GM12878 (cell line): ENCODE results near the gene MROH8. TPM values are rescaled to one million over a fixed set of nuclear protein-coding genes. Genes with fewer than 3 reads are reported as not detected.

Source experiments
- ATAC-seq: fragments of 200-7000 bp; cut with Tn5 transposase; 3 replicates; pipeline ENCODE4 v1.9.1; 2020; ENCODE audit warnings: mild to moderate bottlenecking, moderate library complexity
- BruUV-seq: library from RNA; stranded (reverse); fragments of 400-500 nt; replicated peaks from 2 replicates; lab custom pipeline; 2021; lab: Mats Ljungman, UMichigan
- CTCF ChIA-PET: fragments of 300-600 bp; sonication (Branson Sonifier 250); formaldehyde crosslinking; extraction: SDS; loops from one replicate; lab custom pipeline; 2021; ENCODE audit warnings: inconsistent platforms; lab: Yijun Ruan, JAX
- POLR2A ChIA-PET: fragments of 350-600 bp; formaldehyde crosslinking; extraction: SDS; loops from one replicate; lab custom pipeline; 2021; ENCODE audit warnings: inconsistent platforms; lab: Charles Lee
- RAD21 ChIA-PET: fragments of 300-600 bp; sonication (Branson Sonifier 250); formaldehyde crosslinking; loops from one replicate; lab custom pipeline; 2023; ENCODE audit warnings: antibody characterized with exemption; ENCODE audit not compliant: unreplicated experiment; lab: Charles Lee
- SMC1A ChIA-PET: fragments of 300-600 bp; sonication (Branson Sonifier 250); formaldehyde crosslinking; loops from one replicate; lab custom pipeline; 2023; ENCODE audit not compliant: unreplicated experiment, uncharacterized antibody; lab: Charles Lee
- DNase-seq: peaks from one replicate; pipeline ENCODE4 v3.0.0-alpha.2; 2011; ENCODE audit warnings: low read depth, low spot score
- FAIRE-seq: peaks from 3 replicates; lab custom pipeline; 2011; peaks lifted over from hg19 to GRCh38; lab: Jason Lieb, UNC
- H2AFZ ChIP-seq: 2 replicates; pipeline ENCODE4 v1.6.0; 2011; ENCODE audit warnings: low read depth, low read length, control low read depth; ENCODE audit not compliant: control insufficient read depth
- H3K27ac ChIP-seq: 2 replicates; pipeline ENCODE4 v1.5.1; 2011; ENCODE audit warnings: control low read depth; ENCODE audit not compliant: control insufficient read depth, insufficient read depth
- H3K27me3 ChIP-seq, 2 experiments: replicated peaks in 1 of 2; 2 replicates each; pipeline versions ENCODE4 v1.6.0 to v1.6.1; 2011; ENCODE audit warnings: low read length in 1 of 2; ENCODE audit not compliant: control insufficient read depth in 2 of 2, insufficient read depth in 2 of 2
- H3K36me3 ChIP-seq, 2 experiments: 2 replicates each; pipeline ENCODE4 v1.5.1; 2011; ENCODE audit warnings: low read length in 1 of 2; ENCODE audit not compliant: control insufficient read depth in 2 of 2, insufficient read depth in 2 of 2
- H3K4me1 ChIP-seq: 2 replicates; pipeline ENCODE4 v1.6.1; 2011; ENCODE audit warnings: mild to moderate bottlenecking, low read length, moderate library complexity, mixed read lengths; ENCODE audit not compliant: control insufficient read depth, insufficient read depth
- H3K4me2 ChIP-seq: 2 replicates; pipeline ENCODE4 v1.6.0; 2011; ENCODE audit warnings: control low read depth; ENCODE audit not compliant: control insufficient read depth, insufficient read depth
- H3K4me3 ChIP-seq: fragments of 200-600 bp; sonication (generic); 2 replicates; pipeline ENCODE4 v1.5.1; 2016
- H3K79me2 ChIP-seq: 2 replicates; pipeline ENCODE4 v1.6.0; 2011; ENCODE audit warnings: low read length; ENCODE audit not compliant: control insufficient read depth, insufficient read depth
- H3K9ac ChIP-seq: 2 replicates; pipeline ENCODE4 v1.8.0; 2011; ENCODE audit warnings: low read length, control low read depth, mixed read lengths; ENCODE audit not compliant: control insufficient read depth, insufficient read depth
- H3K9me3 ChIP-seq: replicated peaks from 3 replicates; pipeline ENCODE4 v1.5.1; 2011; ENCODE audit warnings: mild to moderate bottlenecking, low read length; ENCODE audit not compliant: control insufficient read depth, insufficient read depth
- H4K20me1 ChIP-seq: 2 replicates; pipeline ENCODE4 v1.6.0; 2011; ENCODE audit not compliant: control insufficient read depth, insufficient read depth
- BHLHE40 ChIP-seq, 2 experiments: fragments of 450-650 bp in 1 of 2; IDR thresholded peaks; 2 replicates each; pipeline ENCODE4 v1.6.1; 2011 to 2017; ENCODE audit warnings: low read depth in 2 of 2, borderline replicate concordance in 1 of 2, improper control_type of control experiment in 1 of 2, low read length in 1 of 2, mild to moderate bottlenecking in 1 of 2
- CHD1 ChIP-seq: IDR thresholded peaks from 2 replicates; pipeline ENCODE4 v1.6.1; 2012; ENCODE audit warnings: low read depth, low read length, improper control_type of control experiment
- EED ChIP-seq: sonication (generic); IDR thresholded peaks from 2 replicates; pipeline ENCODE4 v1.6.1; 2016; ENCODE audit warnings: antibody characterized with exemption, low read depth
- FOXM1 ChIP-seq: IDR thresholded peaks from 2 replicates; pipeline ENCODE4 v1.6.1; 2012; ENCODE audit warnings: low read depth, mild to moderate bottlenecking, inconsistent platforms, low read length, moderate library complexity
- GABPA ChIP-seq: IDR thresholded peaks from 2 replicates; pipeline ENCODE4 v1.6.1; 2014; ENCODE audit warnings: antibody characterized with exemption, low read depth, mild to moderate bottlenecking, inconsistent platforms
- HDGF ChIP-seq: fragments of 450-650 bp; IDR thresholded peaks from 2 replicates; pipeline ENCODE4 v1.6.1; 2016; ENCODE audit warnings: antibody characterized with exemption
- JUND ChIP-seq: IDR thresholded peaks from 2 replicates; pipeline ENCODE4 v1.6.1; 2012; ENCODE audit warnings: low read depth, mild to moderate bottlenecking, low read length, improper control_type of control experiment, moderate library complexity
- NFYB ChIP-seq: IDR thresholded peaks from 2 replicates; pipeline ENCODE4 v1.6.1; 2011; ENCODE audit warnings: low read depth, mild to moderate bottlenecking, low read length, improper control_type of control experiment, moderate library complexity; ENCODE audit not compliant: insufficient read depth
- PML ChIP-seq: IDR thresholded peaks from 2 replicates; pipeline ENCODE4 v1.6.1; 2012; ENCODE audit warnings: low read length, inconsistent platforms
- RAD51 ChIP-seq: fragments of 450-650 bp; IDR thresholded peaks from 2 replicates; pipeline ENCODE4 v1.6.1; 2016; ENCODE audit warnings: moderate library complexity, mild to moderate bottlenecking, inconsistent platforms
- SP1 ChIP-seq: IDR thresholded peaks from one replicate; pipeline ENCODE4 v1.6.1; 2011; ENCODE audit warnings: low read depth, low read length
- STAT3 ChIP-seq: IDR thresholded peaks from 2 replicates; pipeline ENCODE4 v1.6.1; 2011; ENCODE audit warnings: low read depth, low read length, improper control_type of control experiment
- ZBED1 ChIP-seq: IDR thresholded peaks from 2 replicates; pipeline ENCODE4 v1.6.1; 2016; ENCODE audit warnings: borderline replicate concordance
- WGBS: methylation state at CpG from one replicate; pipeline ENCODE4 v1.1.6; 2016; ENCODE audit warnings: low lambda C conversion rate; ENCODE audit not compliant: insufficient replicate concordance, insufficient coverage; ENCODE audit errors: missing lambda C conversion rate; 5-methylcytosine and 5-hydroxymethylcytosine counted together
- in situ Hi-C: fragments of 300-500 bp; cut with MboI; formaldehyde crosslinking; loops from 9 replicates; pipeline ENCODE4 v1.14.3; 2018; ENCODE audit warnings: mixed read lengths
- intact Hi-C: fragments of 100-400 bp; cut with micrococcal nuclease; formaldehyde crosslinking; loops from one replicate; pipeline ENCODE4 v1.14.2; 2022; ENCODE audit not compliant: unreplicated experiment
- polyA plus RNA-seq, 11 experiments: library from polyadenylated mRNA; depleted of rRNA in 4 of 11; unstranded in 6 of 11; stranded (reverse) in 5 of 11; fragments of >200 nt; fragmentation: Nextera tagmentation in 4 of 11; fragmentation: Illumina TruSeq in 1 of 11; extraction: Ambion mirVana in 4 of 11; extraction: Trizol in 1 of 11; gene quantifications; 1 replicate in 1 of 11; 2 replicates in 10 of 11; pipeline versions ENCODE4 v1.2.1 to v1.2.3, GENCODE V29; 2011 to 2016; ENCODE audit warnings: inconsistent platforms in 2 of 11, missing spikeins in 2 of 11, low read depth in 1 of 11
- total RNA-seq, 4 experiments: library from RNA; depleted of rRNA in 3 of 4; stranded (reverse); fragments of >200 nt in 3 of 4; fragmentation: Illumina TruSeq in 1 of 4; extraction: Trizol in 1 of 4; gene quantifications; 2 replicates each; pipeline versions ENCODE4 v1.2.1 to v1.2.3, GENCODE V29; 2013 to 2021
- TF ChIP-seq, protein P1 (sequence below): IDR thresholded peaks from 2 replicates; pipeline ENCODE4 v1.6.1; 2011; ENCODE audit warnings: mild to moderate bottlenecking, low read depth, low read length, moderate library complexity; ENCODE audit not compliant: insufficient replicate concordance
- TF ChIP-seq, protein P2 (sequence below): IDR thresholded peaks from 2 replicates; pipeline ENCODE4 v1.6.1; 2012; ENCODE audit warnings: low read depth, low read length, improper control_type of control experiment
- TF ChIP-seq, protein P3 (sequence below): fragments of 450-650 bp; IDR thresholded peaks from 2 replicates; pipeline ENCODE4 v1.6.1; 2017; ENCODE audit warnings: mild to moderate bottlenecking
- TF ChIP-seq, protein P4 (sequence below): fragments of 450-650 bp; IDR thresholded peaks from 2 replicates; pipeline ENCODE4 v1.6.1; 2017; ENCODE audit warnings: mild to moderate bottlenecking, low read depth, inconsistent platforms; ENCODE audit not compliant: poor library complexity, severe bottlenecking

The MROH8 gene
- total and polyA plus RNA-seq, 10 of the 15 experiments (the other 5 are each of a cell fraction or from before 2014, with no cell fraction given) = 0.16 to 2.8 (median 1.8) TPM

DNA sequence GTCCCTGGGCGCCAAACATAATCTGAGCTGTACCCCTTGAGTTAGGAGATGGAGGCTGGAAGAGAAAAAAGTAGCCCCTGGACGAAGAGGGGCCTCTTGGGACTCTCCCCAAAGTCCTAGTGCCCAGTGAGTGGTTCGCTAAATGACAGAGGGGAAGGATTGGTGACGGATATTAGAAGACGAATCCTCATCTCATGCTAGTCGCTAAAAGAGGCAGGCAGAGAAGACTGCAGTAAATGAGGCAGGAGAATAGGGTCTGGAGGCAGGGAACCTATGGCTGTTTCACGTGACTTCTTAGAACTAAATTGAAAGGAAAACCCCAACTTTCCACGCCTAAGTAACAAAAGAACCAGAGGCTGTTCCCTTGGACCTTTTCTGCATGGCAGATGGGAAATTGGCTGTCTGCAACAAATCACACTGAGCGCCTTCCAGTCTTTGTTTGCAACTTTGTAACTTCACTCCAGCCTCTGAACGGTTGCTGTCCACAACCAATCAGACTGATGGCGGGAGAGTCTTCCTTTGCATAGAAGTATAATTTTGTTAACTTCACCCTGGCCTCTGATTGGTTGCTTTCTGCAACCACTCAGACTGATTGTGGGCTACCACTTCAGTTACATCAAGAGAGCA lies 82.8 kb downstream of the MROH8 start:
- 21% methylated on average over 11 of the region's 11 CpGs for WGBS
- ChIA-PET CTCF (interaction anchor here (1.3 kb wide), 1 partner anchor 82 kb away, joined by 4 read pairs; the partner anchor contains the start of genes MROH8 and RPN2), POLR2A (interaction anchor here (0.5 to 3.9 kb wide), 2 partner anchors 13 to 82 kb away, joined by 4 to 17 read pairs; partner anchors contain the start of genes MROH8 and RPN2), SMC1A (interaction anchor here (1.0 to 1.2 kb wide), 2 partner anchors 25 to 82 kb away, joined by 3 read pairs; partner anchors contain the start of gene RPN2), RAD21 (interaction anchor here (1.4 kb wide), 1 partner anchor 11 kb away, joined by 3 read pairs; no protein-coding TSS in a partner anchor)
- no peaks in the 10 kb centered on the region for H3K36me3 ChIP-seq
- FAIRE-seq = no peak
- no peaks in the 10 kb centered on the region for H4K20me1 ChIP-seq
- DNase-seq = no peak
- in situ Hi-C loops (no loop called here), intact Hi-C loops (loop anchor here (5.0 to 10.0 kb wide), 3 partner anchors 54 to 1352 kb away; partner anchors contain the start of genes MROH8, RBM39 and RPN2)
- no peaks in the 10 kb centered on the region for H3K27me3 ChIP-seq
- TF ChIP-seq EED = no peak; the same call in 1 of the 2 replicates
- no peak for TF ChIP-seq FOXM1
- no peak for TF ChIP-seq PML
- no peak for TF ChIP-seq SP1
- TF ChIP-seq, protein P1, sequence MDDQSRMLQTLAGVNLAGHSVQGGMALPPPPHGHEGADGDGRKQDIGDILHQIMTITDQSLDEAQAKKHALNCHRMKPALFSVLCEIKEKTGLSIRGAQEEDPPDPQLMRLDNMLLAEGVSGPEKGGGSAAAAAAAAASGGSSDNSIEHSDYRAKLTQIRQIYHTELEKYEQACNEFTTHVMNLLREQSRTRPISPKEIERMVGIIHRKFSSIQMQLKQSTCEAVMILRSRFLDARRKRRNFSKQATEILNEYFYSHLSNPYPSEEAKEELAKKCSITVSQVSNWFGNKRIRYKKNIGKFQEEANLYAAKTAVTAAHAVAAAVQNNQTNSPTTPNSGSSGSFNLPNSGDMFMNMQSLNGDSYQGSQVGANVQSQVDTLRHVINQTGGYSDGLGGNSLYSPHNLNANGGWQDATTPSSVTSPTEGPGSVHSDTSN = no peak
- TF ChIP-seq, protein P2, sequence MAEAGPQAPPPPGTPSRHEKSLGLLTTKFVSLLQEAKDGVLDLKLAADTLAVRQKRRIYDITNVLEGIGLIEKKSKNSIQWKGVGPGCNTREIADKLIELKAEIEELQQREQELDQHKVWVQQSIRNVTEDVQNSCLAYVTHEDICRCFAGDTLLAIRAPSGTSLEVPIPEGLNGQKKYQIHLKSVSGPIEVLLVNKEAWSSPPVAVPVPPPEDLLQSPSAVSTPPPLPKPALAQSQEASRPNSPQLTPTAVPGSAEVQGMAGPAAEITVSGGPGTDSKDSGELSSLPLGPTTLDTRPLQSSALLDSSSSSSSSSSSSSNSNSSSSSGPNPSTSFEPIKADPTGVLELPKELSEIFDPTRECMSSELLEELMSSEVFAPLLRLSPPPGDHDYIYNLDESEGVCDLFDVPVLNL = peak; percentile 59; the same call in 1 of the 2 replicates
- 0 out of 2 replicates have a peak, but pooled peaks have one; percentile 67 for TF ChIP-seq HDGF
- TF ChIP-seq GABPA = no peak
- peak; percentile 47; the same call in 1 of the 2 replicates for TF ChIP-seq RAD51
- peak; percentile 70 for TF ChIP-seq NFYB
- TF ChIP-seq BHLHE40 (IDR thresholded peaks at IDR 0.05; ENCODE audit: borderline replicate concordance in 1 of 2, low read depth in 2 of 2, low read length in 1 of 2) = peak; percentile 26 to 42; a peak in 2 of 4 replicates
- no peak for TF ChIP-seq JUND
- TF ChIP-seq, protein P3, sequence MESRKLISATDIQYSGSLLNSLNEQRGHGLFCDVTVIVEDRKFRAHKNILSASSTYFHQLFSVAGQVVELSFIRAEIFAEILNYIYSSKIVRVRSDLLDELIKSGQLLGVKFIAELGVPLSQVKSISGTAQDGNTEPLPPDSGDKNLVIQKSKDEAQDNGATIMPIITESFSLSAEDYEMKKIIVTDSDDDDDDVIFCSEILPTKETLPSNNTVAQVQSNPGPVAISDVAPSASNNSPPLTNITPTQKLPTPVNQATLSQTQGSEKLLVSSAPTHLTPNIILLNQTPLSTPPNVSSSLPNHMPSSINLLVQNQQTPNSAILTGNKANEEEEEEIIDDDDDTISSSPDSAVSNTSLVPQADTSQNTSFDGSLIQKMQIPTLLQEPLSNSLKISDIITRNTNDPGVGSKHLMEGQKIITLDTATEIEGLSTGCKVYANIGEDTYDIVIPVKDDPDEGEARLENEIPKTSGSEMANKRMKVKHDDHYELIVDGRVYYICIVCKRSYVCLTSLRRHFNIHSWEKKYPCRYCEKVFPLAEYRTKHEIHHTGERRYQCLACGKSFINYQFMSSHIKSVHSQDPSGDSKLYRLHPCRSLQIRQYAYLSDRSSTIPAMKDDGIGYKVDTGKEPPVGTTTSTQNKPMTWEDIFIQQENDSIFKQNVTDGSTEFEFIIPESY = 0 out of 2 replicates have a peak, but pooled peaks have one; percentile 6
- TF ChIP-seq, protein P4, sequence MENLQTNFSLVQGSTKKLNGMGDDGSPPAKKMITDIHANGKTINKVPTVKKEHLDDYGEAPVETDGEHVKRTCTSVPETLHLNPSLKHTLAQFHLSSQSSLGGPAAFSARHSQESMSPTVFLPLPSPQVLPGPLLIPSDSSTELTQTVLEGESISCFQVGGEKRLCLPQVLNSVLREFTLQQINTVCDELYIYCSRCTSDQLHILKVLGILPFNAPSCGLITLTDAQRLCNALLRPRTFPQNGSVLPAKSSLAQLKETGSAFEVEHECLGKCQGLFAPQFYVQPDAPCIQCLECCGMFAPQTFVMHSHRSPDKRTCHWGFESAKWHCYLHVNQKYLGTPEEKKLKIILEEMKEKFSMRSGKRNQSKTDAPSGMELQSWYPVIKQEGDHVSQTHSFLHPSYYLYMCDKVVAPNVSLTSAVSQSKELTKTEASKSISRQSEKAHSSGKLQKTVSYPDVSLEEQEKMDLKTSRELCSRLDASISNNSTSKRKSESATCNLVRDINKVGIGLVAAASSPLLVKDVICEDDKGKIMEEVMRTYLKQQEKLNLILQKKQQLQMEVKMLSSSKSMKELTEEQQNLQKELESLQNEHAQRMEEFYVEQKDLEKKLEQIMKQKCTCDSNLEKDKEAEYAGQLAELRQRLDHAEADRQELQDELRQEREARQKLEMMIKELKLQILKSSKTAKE = no peak
- TF ChIP-seq CHD1 = 0 out of 2 replicates have a peak, but pooled peaks have one; percentile 54
- TF ChIP-seq STAT3 = no peak
- TF ChIP-seq ZBED1 = no peak
- H3K9ac ChIP-seq = peak overlapping the region; percentile 92
- no peaks in the 10 kb centered on the region for H3K9me3 ChIP-seq
- H3K4me1 ChIP-seq = peaks cover 16% of the 10 kb centered on the region
- H3K27ac ChIP-seq = peak overlapping the region; percentile 96
- H2AFZ ChIP-seq = peak overlapping the region; percentile 100
- peaks cover 40% of the 10 kb centered on the region for H3K79me2 ChIP-seq
- BruUV-seq = TSS peak; percentile 96
- H3K4me3 ChIP-seq = peak overlapping the region; percentile 69
- peak; percentile 33 for ATAC-seq
- peak overlapping the region; percentile 74 for H3K4me2 ChIP-seq
